GM12873 (cell line): Measurements from ENCODE around the gene PPP1CA.

Source experiments
- TF ChIP-seq, protein P1 (sequence below): IDR thresholded peaks from 2 replicates; pipeline ENCODE4 v1.5.1; 2012; ENCODE audit warnings: low read depth, mild to moderate bottlenecking, moderate library complexity, low read length, control low read depth; ENCODE audit not compliant: insufficient read depth; ENCODE audit errors: missing control alignments

The PPP1CA gene

DNA sequence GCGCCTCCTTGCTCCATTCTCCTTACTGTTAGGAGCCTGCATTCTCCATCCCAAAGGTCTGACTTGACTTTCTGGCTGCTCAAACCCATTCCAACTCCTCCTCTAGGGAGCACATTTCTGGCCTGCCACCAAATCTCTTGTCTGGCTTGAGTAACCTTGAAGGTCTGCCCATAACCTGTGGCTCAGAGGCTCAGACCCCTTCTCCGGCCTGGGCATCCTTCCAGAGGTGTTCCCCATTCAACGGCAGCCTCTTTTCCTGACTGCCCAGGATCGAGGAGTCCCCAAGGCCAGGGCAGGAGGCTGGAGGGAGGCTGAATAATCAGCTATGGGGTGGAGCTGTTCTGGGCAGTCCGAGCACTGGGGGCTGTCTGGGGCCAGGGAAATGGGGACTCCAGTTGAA lies 7.7 kb downstream of the PPP1CA start:
- TF ChIP-seq, protein P1, sequence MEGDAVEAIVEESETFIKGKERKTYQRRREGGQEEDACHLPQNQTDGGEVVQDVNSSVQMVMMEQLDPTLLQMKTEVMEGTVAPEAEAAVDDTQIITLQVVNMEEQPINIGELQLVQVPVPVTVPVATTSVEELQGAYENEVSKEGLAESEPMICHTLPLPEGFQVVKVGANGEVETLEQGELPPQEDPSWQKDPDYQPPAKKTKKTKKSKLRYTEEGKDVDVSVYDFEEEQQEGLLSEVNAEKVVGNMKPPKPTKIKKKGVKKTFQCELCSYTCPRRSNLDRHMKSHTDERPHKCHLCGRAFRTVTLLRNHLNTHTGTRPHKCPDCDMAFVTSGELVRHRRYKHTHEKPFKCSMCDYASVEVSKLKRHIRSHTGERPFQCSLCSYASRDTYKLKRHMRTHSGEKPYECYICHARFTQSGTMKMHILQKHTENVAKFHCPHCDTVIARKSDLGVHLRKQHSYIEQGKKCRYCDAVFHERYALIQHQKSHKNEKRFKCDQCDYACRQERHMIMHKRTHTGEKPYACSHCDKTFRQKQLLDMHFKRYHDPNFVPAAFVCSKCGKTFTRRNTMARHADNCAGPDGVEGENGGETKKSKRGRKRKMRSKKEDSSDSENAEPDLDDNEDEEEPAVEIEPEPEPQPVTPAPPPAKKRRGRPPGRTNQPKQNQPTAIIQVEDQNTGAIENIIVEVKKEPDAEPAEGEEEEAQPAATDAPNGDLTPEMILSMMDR = no peak

DNA sequence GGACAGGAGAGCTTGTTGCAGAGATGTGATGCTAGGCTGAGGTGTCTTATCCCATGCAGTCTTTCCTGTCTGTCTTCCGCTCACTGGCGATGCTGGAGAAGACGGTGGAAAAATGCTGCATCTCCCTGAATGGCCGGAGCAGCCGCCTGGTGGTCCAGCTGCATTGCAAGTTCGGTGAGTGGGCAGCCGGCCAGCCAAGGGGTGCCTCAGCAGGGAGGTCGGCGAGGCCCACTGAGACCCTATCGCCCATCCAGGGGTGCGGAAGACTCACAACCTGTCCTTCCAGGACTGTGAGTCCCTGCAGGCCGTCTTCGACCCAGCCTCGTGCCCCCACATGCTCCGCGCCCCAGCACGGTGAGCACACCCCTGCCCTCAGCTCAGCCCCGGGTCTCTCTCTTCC lies 8.2 kb downstream of the PPP1CA start:
- TF ChIP-seq, protein P1 = no peak

DNA sequence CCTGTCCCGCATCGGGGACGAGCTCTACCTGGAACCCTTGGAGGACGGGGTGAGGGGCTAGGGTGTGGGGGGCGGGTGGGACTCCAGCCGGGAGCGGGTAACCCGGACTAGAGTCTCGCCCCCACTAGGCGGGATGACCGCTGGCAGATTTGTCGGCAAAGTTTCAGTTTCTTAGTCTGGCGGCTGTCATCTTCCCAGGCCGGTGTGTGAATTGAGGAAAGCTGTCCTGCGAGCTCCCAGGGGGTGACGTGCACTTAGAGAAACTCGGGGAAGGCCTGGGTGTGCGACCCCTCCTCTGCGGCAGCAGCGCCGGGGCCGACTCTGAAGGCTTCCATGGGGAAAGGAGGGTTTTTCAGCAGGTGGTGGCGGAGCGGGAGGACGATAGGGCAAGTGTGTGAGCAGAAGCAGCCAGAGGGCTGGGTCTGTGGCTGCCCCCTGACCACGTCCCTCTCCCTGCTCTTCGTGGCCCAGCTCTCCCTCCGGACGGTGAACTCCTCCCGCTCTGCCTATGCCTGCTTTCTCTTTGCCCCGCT lies 9.4 kb downstream of the PPP1CA start:
- TF ChIP-seq, protein P1 = no peak

DNA sequence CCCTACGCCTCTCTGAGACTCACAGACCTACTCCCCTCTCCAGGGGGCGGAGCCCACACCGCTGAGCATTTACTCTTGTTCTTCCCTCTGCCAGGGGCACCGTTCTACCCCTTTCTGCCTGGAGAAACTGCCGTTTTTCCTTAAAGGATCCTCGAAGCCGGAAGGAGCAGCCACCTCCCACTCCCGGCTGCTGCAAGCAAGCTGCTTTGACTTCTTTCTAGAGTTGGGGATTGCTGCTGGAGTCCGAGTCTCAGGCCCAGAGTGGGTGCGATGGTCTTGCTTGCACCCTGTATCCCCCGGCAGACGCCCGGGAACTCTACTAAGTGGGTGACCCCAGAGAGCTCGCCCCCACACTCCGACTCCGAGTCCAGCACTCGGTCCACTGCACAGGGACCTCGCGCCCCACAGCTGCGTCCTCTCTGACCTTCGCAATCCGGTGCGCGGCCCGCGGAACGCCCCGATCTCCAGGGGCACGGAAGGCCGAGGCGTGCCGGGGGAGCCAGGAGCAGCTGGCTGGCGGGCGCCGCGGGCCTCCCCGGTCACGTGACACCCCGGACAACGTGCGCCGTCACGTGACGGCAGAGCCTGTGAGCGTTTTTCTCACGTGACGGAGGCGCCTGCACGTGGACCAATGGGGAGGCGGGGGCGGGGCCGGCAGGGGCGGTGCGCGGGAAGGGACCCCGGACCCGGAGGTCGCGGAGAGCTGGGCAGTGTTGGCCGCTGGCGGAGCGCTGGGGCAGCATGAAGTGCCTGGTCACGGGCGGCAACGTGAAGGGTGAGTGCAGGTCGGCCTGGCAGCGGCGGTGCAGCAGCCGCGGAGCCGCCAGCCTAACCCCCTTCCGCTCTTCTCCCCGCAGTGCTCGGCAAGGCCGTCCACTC lies 10.1 kb downstream of the PPP1CA start, which contains the start of gene RAD9A:
Gene RAD9A, plus strand, starts transcription at position 683 of the 879 bp plus-strand sequence. Its CDS starts 59 bp downstream, at position 742.
- TF ChIP-seq, protein P1 = no peak

DNA sequence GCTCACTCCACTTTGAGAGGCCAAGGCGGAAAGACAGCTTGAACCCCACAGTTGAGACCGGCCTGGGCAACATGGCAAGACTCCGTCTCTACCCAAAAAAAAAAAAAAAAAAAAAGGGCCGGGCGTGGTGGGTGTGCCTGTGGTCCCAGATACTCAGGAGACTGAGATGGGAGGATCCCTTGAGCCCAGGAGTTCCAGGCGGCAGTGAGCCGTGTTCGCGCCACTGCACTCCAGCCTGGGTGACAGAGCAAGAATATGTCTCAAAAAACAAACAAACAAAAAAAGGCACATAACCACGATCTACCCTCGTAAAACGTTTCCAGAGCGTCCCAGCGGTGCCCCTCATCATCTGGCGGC lies 10.7 kb downstream of the PPP1CA start:
- TF ChIP-seq, protein P1 = no peak

DNA sequence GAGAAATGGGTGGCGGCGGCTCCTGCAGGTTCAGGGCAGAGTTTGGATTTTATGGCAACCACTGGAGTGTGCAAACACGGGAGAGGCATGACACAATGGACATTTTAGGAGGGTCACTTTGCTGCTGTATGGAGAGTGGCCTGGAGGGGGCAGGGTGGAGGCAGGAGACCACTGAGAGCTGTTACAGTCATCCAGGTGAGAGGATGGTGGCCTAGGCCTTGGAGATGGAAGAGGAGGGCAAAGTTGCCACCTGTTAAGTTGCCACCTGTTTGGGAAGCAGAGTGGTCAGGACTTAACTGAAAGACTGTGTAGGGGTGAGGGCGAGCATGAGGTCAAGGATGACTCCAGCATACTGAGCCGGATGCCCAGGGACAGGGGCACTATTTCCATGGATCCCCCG lies 12.2 kb downstream of the PPP1CA start:
- TF ChIP-seq, protein P1 = peak; percentile 81

DNA sequence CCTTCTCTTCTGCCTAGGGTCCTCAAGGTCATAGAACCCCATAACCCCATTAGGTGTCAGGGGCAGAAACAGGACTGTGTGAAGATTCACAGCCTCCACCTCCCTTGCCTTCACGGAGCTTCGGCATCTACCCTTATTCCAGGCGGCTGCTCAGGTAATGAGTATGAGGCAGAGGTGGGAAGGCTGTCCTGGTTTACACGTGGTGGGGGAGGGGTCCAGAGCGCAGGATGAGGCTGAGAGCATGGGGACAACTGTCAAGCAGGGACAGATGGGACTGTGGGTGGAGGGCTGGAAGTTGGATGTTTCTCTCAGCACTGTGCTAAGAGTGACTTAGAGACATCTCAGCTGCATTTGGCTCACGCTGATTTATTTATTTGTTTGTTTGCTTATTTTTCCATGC lies 14.1 kb downstream of the PPP1CA start:
- TF ChIP-seq, protein P1 = no peak
